Stimulated activated CD8-positive, alpha-beta memory T cell treated with anti-CD3 and anti-CD28 coated beads, Interleukin-7, amount 100 ng/mL, for 1 hour (primary cell): Measurements from ENCODE around the gene LTB.
A peak's percentile ranks its signal among the peaks of the same experiment; 100 is the strongest.
"Not testable (repeated sequence)": the region's sequence is repeated elsewhere in the genome, so short reads cannot be mapped to it uniquely, and the experiment has no call there.

Experiments
- DNase-seq, 2 donors: peaks; one replicate each; pipeline ENCODE4 v3.0.0-alpha.2; 2020; ENCODE audit warnings: low read depth in 2 of 2

The LTB gene

GRCh38 chr6:31609519-31610406, 27.5 kb upstream of the LTB start:
- no peak for DNase-seq

GRCh38 chr6:31607317-31607716, 25.1 kb upstream of the LTB start:
- DNase-seq = no peak

- no peak for DNase-seq
Observed at GRCh38 chr6:31597006-31597405, 14.8 kb upstream of the LTB start.

GRCh38 chr6:31592396-31592771, 10.2 kb upstream of the LTB start:
- no peak for DNase-seq

GRCh38 chr6:31590691-31591090, 8.5 kb upstream of the LTB start:
- DNase-seq = not testable (repeated sequence)

GRCh38 chr6:31588871-31589650, 6.8 kb upstream of the LTB start:
- DNase-seq = no peak

- DNase-seq = no peak
Observed at GRCh38 chr6:31587791-31588777, 5.9 kb upstream of the LTB start.

GRCh38 chr6:31586599-31587281, 4.5 kb upstream of the LTB start:
- DNase-seq = no peak

GRCh38 chr6:31586008-31586407, 3.8 kb upstream of the LTB start, which contains the start of gene LST1:
LST1 (plus strand) TSS chr6:31586277; CDS start chr6:31587300, 1,023 bp downstream.
- DNase-seq = no peak

- no peak for DNase-seq
Observed at GRCh38 chr6:31585491-31585890, 3.3 kb upstream of the LTB start.

GRCh38 chr6:31581434-31582229, 592 bp downstream of the LTB start:
- no peak for DNase-seq

- DNase-seq = peak; percentile 82 to 86
Observed at GRCh38 chr6:31580807-31581433, 1.3 kb downstream of the LTB start.

GRCh38 chr6:31580438-31580740, 1.8 kb downstream of the LTB start:
- DNase-seq = no peak

GRCh38 chr6:31579546-31580437, 2.4 kb downstream of the LTB start:
- DNase-seq = no peak

GRCh38 chr6:31579119-31579505, 3.1 kb downstream of the LTB start:
- DNase-seq = no peak

GRCh38 chr6:31578184-31579118, 3.8 kb downstream of the LTB start:
- DNase-seq = no peak

GRCh38 chr6:31577579-31577966, 4.7 kb downstream of the LTB start:
- no peak for DNase-seq
